Fibroblast of upper back skin (primary cell): ENCODE data around the gene PRKCA.
"Not testable (repeated sequence)": the region's sequence is repeated elsewhere in the genome, so short reads cannot be mapped to it uniquely, and the experiment has no call there.

ENCODE experiments used
- DNase-seq: peaks from one replicate; pipeline ENCODE4 v3.0.0-alpha.2; 2013

The PRKCA gene

GRCh38 chr17:66387392-66387981 lies 85.1 kb downstream of the PRKCA start:
- no peak for DNase-seq

DNA sequence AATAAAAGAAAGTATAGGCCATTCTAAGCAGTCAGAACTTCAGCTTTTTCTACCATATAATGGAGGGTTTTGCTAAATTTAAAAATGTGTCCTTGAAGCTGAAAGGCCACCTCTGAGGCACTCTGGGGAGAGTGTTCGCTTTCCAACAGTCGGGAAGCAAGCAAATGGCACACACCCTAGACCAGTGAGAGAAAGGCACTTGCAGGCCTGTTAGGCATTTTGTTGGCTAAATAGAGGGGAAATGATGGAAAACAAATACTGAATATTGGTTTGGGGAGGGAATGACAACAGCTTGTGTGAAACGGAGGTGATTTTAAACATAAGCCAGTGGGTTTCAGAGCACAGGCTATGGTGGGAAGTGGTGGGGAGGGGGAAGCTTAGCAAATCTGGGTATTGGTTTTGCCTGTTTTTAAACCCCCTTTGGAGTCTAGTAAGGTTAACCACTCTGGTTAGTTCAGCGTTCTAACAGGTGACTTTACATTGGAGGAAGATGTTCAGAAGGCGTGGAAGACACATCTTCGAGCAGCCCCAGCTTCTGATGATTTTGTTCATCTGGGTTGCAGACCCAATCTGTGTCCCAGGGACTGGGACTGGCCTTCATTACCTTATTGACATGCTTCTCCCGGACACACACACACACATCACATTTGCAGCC lies 90.5 kb downstream of the PRKCA start:
- no peak for DNase-seq

GRCh38 chr17:66395961-66396360 lies 93.5 kb downstream of the PRKCA start:
- no peak for DNase-seq

- DNase-seq = peak; percentile 41
These were observed 95.1 kb downstream of the PRKCA start for GRCh38 chr17:66397486-66397885.

GRCh38 chr17:66398059-66398458 lies 95.6 kb downstream of the PRKCA start:
- no peak for DNase-seq

DNA sequence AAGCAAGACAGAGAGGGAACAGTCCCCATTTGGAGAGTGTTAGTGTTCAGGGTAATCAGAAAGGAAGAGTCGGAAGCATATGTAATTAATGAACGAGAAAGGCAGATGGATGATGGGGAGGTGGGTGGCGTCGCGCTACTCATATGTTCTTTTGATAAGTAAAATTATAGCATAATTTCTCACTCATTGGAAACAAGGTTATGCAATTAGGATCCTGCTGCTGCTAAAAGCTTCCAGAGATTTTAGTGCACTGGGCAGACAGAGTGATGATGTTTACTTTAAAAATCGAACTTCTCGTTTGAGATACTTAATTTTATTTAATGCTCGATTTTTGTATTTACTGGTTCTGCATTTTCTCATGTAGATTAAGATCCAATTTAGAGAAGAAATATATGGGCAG lies 96.2 kb downstream of the PRKCA start:
- DNase-seq = no peak

GRCh38 chr17:66399441-66399840 lies 97.0 kb downstream of the PRKCA start:
- no peak for DNase-seq

DNA sequence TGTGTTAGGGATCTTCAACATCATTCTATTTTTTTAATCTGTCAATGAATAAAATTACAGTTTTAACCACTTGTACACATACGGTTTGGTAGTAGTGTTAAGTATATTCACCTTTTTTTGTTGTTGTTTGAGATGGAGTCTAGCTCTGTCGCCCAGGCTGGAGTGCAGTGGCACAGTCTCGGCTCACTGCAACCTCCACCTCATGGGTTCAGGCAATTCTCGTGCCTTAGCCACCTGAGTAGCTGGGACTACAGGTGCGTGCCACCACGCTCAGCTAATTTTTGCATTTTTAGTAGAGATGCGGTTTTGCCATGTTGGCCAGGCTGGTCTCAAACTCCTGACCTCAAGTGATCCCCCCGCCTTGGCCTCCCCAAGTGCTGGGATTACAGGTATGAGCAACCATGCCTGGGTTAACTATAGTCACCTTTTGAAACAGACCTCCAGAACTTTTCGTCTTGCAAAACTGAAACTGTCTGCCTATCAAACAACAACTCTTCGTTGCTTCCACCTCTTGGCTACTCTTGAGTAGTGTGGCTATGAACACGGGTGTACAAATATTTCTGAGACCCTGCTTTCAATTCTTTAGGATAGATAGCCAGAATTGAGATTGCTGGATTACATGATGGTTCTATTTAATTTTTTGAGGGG lies 97.8 kb downstream of the PRKCA start:
- not testable (repeated sequence) for DNase-seq

GRCh38 chr17:66400698-66401097 lies 98.3 kb downstream of the PRKCA start:
- DNase-seq = no peak

DNA sequence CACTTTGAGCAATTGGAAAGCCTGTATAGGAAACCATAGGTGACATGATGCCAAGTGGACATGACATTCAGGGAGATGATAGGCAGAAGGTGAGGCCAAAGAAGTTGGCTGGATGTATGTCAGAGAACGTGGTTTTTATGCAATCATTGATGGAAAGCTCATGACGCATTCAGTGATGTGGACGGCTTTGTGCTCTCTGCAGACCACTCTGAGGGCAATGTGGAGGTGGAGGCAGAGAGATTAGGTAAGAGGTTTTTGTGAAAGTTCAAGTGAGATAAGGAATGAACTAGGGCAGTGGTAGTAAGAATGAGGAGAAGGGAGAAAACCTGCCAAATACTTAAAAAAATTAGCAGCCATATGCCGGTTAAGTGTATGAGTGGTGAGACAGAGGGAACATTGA lies 99.0 kb downstream of the PRKCA start:
- no peak for DNase-seq

GRCh38 chr17:66403846-66404556 lies 101.6 kb downstream of the PRKCA start:
- DNase-seq = no peak

DNA sequence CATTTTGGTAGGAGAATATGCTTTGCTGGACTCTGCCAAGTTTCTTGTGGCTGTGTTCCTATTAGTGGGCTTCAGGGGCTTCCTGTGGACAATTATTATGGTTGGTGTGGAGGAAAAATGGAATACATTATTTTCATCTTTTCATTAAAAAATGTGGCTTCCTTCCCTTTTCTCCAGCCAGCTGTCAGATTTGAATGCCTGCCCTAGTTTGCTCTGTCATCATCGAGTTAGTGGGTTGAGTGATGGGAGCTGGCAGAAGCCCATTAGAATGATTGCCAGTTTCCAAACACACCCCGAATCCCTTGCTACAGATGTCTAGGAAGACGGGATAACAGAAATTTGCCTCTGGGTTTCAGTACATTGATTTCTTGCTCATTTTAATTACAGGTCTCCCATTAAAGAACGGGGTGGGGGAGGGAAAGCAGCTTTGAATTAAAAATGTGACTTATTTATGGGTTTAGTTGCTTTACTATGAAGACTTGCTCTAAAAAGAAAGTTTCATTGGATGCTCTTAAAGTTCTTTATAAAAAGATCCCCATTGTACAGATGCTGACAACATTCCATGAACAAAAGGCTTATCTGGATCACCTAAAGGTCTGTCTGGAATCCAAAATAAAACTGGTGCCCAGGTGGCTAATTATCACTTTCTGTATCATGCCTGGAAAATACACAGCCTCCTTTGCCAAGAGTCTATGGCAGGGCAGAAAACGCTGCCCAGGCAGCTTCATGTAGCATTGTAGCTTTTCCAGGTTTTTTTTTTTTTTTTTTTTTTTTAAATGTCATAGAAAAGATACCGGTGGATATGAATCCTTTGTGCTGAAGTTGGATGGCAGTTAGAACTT lies 103.6 kb downstream of the PRKCA start:
- DNase-seq = peak; percentile 87

DNA sequence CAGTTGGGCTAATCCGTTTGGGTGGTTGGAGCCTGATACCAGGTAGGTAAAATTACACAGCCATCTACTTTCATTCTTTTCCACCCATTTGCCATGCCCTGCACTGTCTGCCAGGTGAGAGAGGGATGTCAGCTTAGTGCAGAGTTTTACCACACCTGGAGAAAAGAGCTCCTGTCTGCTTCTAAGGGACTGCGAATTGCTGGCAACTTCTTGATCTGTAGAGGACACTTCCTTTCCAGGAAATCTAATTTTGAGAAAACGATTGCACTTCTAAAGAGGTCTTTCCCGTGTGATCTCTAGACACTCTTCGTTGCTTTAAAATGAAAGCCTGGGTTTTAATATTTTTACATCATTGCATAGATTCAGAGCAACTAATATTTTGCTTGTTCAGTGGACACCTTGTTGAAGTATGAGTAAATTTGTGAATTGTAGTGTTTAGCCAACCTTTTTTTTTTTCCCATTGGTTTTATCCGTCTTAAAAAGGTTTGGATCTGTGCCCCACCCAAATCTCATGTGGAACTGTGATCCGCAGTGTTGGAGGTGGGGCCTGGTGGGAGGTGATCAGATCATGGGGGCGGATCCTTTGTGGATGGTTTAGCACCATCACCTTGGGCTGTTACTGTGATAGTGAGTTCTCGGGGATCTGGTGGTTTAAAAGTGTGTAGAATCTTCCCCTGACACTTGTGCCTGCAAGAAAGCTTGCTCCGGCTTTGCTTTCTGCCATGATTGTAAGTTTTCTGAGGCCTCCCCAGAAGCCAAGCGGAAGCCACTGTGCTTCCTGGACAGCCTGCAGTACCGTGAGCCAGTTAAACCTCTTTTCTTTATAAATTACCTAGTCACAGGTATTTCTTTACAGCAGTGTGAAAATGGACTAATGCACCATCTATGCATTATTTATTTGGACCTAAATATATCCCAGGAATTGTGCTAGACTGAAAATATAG lies 104.6 kb downstream of the PRKCA start:
- no peak for DNase-seq

- DNase-seq = no peak
These were observed 105.5 kb downstream of the PRKCA start for GRCh38 chr17:66407864-66408263.

DNA sequence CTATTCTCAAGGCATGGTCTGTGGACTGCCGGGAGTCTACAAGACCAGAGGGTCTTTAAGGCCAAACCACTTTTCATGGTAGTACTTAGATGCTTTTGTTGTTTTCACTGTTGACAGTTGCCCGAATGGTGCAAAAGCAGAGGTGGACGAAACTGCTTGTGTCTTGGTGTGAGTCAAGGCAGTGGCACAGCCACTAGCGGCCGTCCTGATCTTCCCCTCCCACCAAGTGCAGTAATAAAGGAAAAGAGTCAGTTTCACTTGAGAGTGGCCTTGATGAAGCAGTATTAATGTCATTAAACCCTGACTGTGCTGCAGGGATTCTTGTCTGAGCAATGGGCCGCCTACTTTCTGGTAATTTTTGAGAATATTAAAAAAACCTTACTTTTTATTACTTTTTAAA lies 109.1 kb downstream of the PRKCA start:
- no peak for DNase-seq

DNA sequence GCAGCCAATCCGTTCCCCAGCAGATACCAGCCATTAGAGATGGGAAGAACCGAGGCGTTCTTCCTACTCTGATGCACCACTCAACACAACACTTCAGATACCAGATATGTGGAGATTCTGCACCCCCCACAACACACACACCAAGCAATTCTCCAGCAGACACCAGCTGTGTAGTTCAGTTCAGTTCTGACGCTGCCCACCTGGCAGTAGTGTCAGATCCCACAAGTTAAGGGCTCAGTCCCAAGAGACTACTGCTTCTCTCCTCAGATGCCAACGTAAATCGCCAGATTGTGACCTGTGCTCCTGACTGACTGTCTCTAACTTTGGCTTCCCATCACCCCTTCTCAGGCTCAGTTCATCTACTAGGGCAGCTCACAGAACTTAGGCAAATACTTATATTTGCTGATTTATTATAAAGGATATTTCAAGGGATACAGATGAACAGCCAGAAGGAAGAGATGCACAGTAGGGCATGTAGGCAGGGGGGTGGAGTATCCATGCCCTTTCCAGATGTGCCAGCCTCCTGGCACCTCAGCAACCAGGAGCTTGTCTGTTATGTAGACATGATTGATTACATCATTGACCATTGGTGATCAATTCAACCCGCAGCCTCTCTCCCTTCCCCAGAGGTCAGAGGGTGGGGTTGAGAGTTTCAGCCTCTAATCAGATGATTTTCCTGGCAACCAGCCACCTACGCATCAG lies 110.6 kb downstream of the PRKCA start:
- no peak for DNase-seq

DNA sequence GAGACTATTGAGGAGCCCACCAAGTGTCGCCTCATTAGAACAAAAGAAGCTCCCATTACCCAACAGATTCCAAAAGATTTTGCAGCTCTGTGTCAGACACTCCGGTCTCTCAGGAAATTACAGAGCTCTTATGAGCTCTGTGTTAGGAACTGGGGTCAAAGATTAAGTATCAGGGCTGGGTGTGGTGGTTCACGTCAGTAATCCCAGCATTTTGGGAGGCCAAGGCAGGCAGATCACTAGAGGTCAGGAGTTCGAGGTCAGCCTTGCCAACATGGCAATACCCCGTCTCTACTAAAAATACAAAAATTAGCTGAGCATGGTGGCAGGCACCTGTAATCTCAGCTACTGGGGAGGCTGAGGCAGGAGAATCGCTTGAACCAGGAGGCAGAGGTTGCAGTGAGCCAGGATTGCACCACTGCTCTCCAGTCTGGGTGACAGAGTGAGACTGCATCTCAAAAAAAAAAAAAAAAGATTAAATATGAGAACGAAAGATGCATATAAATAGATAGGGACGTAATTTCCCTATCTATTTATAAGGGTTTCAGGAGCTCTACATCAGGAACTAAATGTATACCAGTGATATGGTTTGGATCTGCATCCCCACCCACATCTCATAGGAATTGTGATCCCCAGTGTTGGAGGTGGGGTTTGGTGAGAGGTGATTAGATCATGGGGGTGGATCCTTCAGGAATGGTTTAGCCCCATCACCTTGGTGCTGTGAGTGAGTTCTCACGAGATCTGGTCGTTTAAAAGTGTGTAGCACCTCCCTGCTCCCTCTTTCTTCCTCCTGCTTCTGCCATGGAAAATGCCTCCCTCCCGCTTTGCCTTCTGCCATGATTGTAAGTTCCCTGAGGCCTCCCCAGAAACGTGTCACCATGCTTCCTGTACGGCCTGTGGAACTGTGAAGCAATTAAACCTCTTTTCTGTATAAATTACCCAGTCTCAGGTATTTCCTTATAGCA lies 111.4 kb downstream of the PRKCA start:
- no peak for DNase-seq

DNA sequence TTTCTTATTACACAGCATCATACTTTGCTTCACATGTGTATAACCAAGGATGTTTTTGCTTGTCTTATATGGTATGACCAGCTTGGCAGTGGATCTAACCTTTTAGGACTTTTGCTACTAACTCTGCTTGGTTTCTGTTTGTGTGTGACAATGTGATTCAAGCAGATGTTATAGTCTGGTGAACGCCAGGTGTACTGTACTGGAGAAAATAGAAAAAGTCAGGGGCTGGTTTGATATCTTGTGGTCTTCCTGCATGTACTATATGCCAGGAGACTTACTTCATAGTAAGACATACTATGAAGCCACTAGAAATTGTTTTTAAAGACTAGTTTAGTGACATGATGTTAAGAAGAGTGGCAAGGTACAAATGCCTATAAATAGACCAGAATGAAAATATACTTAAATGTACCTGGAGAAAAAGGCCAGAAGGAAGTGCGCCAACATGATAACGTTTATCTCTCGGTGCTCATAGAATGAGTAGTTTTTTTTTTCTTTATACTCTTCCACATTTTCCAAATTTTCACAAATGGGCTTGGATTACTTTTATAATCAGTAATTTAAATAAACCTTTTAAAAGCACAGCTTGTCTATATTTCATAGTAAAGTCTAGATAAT lies 112.3 kb downstream of the PRKCA start:
- DNase-seq = no peak
